Suprapubic skin (tissue), 4 donors: Measurements from ENCODE around the gene CTNNA3. TPM values are rescaled to one million over a fixed set of nuclear protein-coding genes. Genes with fewer than 3 reads are reported as not detected.

Experiments used
- DNase-seq, 2 donors: peaks; one replicate each; pipeline ENCODE4 v3.0.0-alpha.2; 2019; ENCODE audit warnings: low spot score in 2 of 2
- H3K27ac ChIP-seq: fragments of 200-600 bp; sonication (generic); one replicate; pipeline ENCODE4 v1.5.1; 2019
- H3K27me3 ChIP-seq: fragments of 200-600 bp; sonication (generic); one replicate; pipeline ENCODE4 v1.5.1; 2019
- H3K36me3 ChIP-seq: fragments of 200-600 bp; sonication (generic); one replicate; pipeline ENCODE4 v1.5.1; 2019
- H3K4me1 ChIP-seq: fragments of 200-600 bp; sonication (generic); one replicate; pipeline ENCODE4 v1.5.1; 2019
- H3K4me3 ChIP-seq: fragments of 200-600 bp; sonication (generic); one replicate; pipeline ENCODE4 v1.5.1; 2019; ENCODE audit warnings: mild to moderate bottlenecking
- H3K9me3 ChIP-seq: fragments of 200-600 bp; sonication (generic); one replicate; pipeline ENCODE4 v1.5.1; 2019
- CTCF ChIP-seq, 2 donors: fragments of 200-600 bp in 1 of 2; fragments of 450-650 bp in 1 of 2; sonication (generic) in 1 of 2; IDR thresholded peaks; one replicate each; pipeline ENCODE4 v1.5.1; 2016 to 2019; ENCODE audit warnings: antibody characterized with exemption in 2 of 2, mild to moderate bottlenecking in 1 of 2, moderate library complexity in 1 of 2
- EP300 ChIP-seq: sonication (generic); formaldehyde crosslinking; IDR thresholded peaks from one replicate; pipeline ENCODE4 v1.6.1; 2017; ENCODE audit warnings: antibody characterized with exemption
- POLR2A ChIP-seq, 2 donors: fragments of 450-650 bp; IDR thresholded peaks; one replicate each; pipeline ENCODE4 v1.6.1; 2017; ENCODE audit warnings: antibody characterized with exemption in 2 of 2, mild to moderate bottlenecking in 2 of 2, moderate library complexity in 2 of 2
- POLR2AphosphoS5 ChIP-seq, 3 donors: sonication (generic); formaldehyde crosslinking; IDR thresholded peaks; one replicate each; pipeline ENCODE4 v1.6.1; 2017; ENCODE audit warnings: antibody characterized with exemption in 3 of 3
- WGBS: methylation state at CpG from one replicate; pipeline ENCODE4 v1.1.5; 2018; 5-methylcytosine and 5-hydroxymethylcytosine counted together
- total RNA-seq, 4 donors: library from RNA; depleted of rRNA; stranded (reverse); fragments of >200 nt; gene quantifications; one replicate each; pipeline ENCODE4 v1.1.0, GENCODE V29; 2016

The CTNNA3 gene
- total RNA-seq, 4 donors from 2014 or later = 0.08 to 0.29 (median 0.21) TPM

GRCh38 chr10:67086327-67087134 is 609.5 kb downstream of the CTNNA3 start:
- Histone ChIP-seq H3K27me3 (no peaks in the 10 kb centered on the region), H3K4me3 (no peak overlapping the region), H3K36me3 (no peaks in the 10 kb centered on the region), H3K27ac (no peak overlapping the region), H3K4me1 (no peaks in the 10 kb centered on the region), H3K9me3 (no peaks in the 10 kb centered on the region)
- TF ChIP-seq CTCF (IDR thresholded peaks at IDR 0.05) = no peak
- DNase-seq = no peak
- WGBS = 20% methylated on average over 2 of the region's 2 CpGs

GRCh38 chr10:67079126-67079525 is 616.9 kb downstream of the CTNNA3 start:
- H3K27ac ChIP-seq = no peak overlapping the region

GRCh38 chr10:67077376-67077775 is 618.6 kb downstream of the CTNNA3 start:
- H3K27ac ChIP-seq = no peak overlapping the region
- no peaks in the 10 kb centered on the region for H3K27me3 ChIP-seq
- H3K4me3 ChIP-seq = no peak overlapping the region
- no peak for DNase-seq
- no peaks in the 10 kb centered on the region for H3K9me3 ChIP-seq
- no peaks in the 10 kb centered on the region for H3K4me1 ChIP-seq
- 93% methylated on average over 1 of the region's 1 CpG for WGBS
- TF ChIP-seq CTCF (IDR thresholded peaks at IDR 0.05) (no peak), EP300 (no peak), POLR2AphosphoS5 (IDR thresholded peaks at IDR 0.05) (no peak), POLR2A (IDR thresholded peaks at IDR 0.05) (no peak)
- no peaks in the 10 kb centered on the region for H3K36me3 ChIP-seq

More at GRCh38 chr10:67079126-67079525, 616.9 kb downstream of the CTNNA3 start:
- WGBS = 43% methylated on average over 4 of the region's 4 CpGs
- Histone ChIP-seq H3K36me3 (no peaks in the 10 kb centered on the region), H3K4me3 (no peak overlapping the region), H3K27me3 (no peaks in the 10 kb centered on the region), H3K9me3 (no peaks in the 10 kb centered on the region), H3K4me1 (no peaks in the 10 kb centered on the region)
- no peak for DNase-seq
- no peak for TF ChIP-seq CTCF (IDR thresholded peaks at IDR 0.05)
- TF ChIP-seq POLR2AphosphoS5 (IDR thresholded peaks at IDR 0.05) = no peak
- TF ChIP-seq EP300 = no peak
- no peak for TF ChIP-seq POLR2A (IDR thresholded peaks at IDR 0.05)

- TF ChIP-seq POLR2A (IDR thresholded peaks at IDR 0.05) (no peak), EP300 (no peak), POLR2AphosphoS5 (IDR thresholded peaks at IDR 0.05) (no peak), CTCF (IDR thresholded peaks at IDR 0.05) (no peak)
- Histone ChIP-seq H3K36me3 (no peaks in the 10 kb centered on the region), H3K4me3 (no peak overlapping the region), H3K4me1 (no peaks in the 10 kb centered on the region), H3K27me3 (no peaks in the 10 kb centered on the region), H3K27ac (no peak overlapping the region), H3K9me3 (no peaks in the 10 kb centered on the region)
- no peak for DNase-seq
Measured at GRCh38 chr10:67076144-67076543, 619.9 kb downstream of the CTNNA3 start.

- WGBS = 41% methylated on average over 4 of the region's 4 CpGs
- TF ChIP-seq EP300 (no peak), CTCF (IDR thresholded peaks at IDR 0.05) (no peak), POLR2A (IDR thresholded peaks at IDR 0.05) (no peak), POLR2AphosphoS5 (IDR thresholded peaks at IDR 0.05) (no peak)
- Histone ChIP-seq H3K4me1 (no peaks in the 10 kb centered on the region), H3K27ac (no peak overlapping the region), H3K27me3 (no peaks in the 10 kb centered on the region), H3K4me3 (no peak overlapping the region), H3K9me3 (no peaks in the 10 kb centered on the region), H3K36me3 (no peaks in the 10 kb centered on the region)
- DNase-seq = no peak
Measured at GRCh38 chr10:67075491-67075971, 620.5 kb downstream of the CTNNA3 start.
